Stimulated activated CD4-positive, alpha-beta T cell treated with anti-CD3 and anti-CD28 coated beads, Interleukin-1b, Interleukin-23, amount 100 ng/mL, for 1 hour (primary cell): Measurements from ENCODE around the gene ACOT4.
A peak's percentile ranks its signal among the peaks of the same experiment; 100 is the strongest.
"Not testable (repeated sequence)": the region's sequence is repeated elsewhere in the genome, so short reads cannot be mapped to it uniquely, and the experiment has no call there.

Source experiments
- DNase-seq, 2 donors: peaks; one replicate each; pipeline ENCODE4 v3.0.0-alpha.2; 2020; ENCODE audit warnings: low read depth in 2 of 2

The ACOT4 gene

DNA sequence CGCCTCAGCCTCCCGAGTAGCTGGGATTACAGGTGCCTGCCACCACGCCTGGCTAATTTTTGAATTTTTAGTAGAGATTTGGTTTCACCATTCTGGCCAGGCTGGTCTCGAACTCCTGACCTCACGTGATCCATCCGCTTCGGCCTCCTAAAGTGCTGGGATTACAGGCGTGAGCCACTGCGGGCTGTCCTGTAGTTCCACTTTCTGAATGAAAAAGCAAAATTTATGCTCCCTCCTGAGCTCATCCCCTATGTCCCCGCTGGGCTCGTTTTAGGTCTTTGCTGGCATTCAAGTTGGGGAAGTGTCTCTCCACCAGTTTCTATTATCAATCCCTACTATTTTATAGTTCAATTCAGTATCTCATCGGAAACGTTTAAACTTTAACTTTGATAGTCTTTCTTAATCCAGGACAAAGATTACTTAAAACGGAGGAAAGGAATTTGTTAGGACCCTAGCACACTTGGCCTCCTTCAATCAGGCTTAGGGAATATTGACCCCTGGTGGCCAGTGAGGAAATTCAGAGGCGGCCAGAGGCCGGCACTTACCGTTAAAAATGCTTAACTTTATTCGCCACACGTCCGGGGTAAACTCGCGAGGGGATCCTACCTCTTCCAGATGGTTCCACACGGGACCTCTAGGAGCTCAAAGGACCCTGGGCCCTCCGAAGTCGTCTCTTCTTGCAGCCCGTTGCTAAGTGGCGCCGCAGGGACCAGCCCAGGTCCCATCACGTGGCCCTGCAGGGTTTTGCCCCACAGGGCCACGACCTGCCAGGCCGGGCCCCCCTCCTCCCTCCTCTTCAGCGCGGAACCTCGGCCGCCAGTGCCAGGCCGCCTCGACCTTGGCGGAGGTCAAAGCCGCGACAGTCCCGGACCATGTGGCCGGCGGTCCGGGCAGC lies 41.7 kb downstream of the ACOT4 start:
- DNase-seq: peak in 1 of 2 donors; percentile 26

GRCh38 chr14:73634011-73634833 lies 42.5 kb downstream of the ACOT4 start:
- no peak for DNase-seq

GRCh38 chr14:73636355-73636754 lies 44.7 kb downstream of the ACOT4 start:
- not testable (repeated sequence) for DNase-seq

DNA sequence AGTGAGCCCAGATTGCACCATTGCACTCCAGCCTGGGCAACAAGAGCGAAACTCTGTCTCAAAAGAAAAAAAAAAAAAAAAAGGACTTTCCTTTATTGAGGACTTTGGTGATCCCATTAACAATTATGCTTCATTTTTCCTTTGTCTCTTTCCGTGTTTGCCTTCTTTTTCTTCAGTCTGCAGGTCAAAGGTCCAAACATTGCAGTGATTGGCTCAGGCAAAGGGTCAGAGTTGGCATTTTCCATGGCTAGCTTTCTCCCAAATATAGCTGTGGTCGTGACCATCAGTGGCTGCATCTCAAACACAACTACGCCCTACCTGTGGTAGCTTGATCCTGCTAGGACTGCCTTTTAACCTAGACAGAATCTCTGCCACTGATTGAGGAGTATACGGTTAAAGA lies 46.2 kb downstream of the ACOT4 start:
- DNase-seq: no peak

- DNase-seq: no peak
Observed at GRCh38 chr14:73640796-73641365, 49.2 kb downstream of the ACOT4 start.

- peak; percentile 82 to 85 for DNase-seq
Observed at GRCh38 chr14:73644531-73645247, 53.0 kb downstream of the ACOT4 start, which contains the start of gene DNAL1. Gene DNAL1 (plus strand): TSS chr14:73644986. CDS start chr14:73645040, 54 bp downstream.

- no peak for DNase-seq
Observed at GRCh38 chr14:73645248-73645610, 53.6 kb downstream of the ACOT4 start.
